NK-92 (cell line): ENCODE measurements around the gene SPATA19.

ENCODE experiments used
- DNase-seq: peaks from one replicate; lab custom pipeline; 2025; ENCODE audit not compliant: unreplicated experiment; lab: John Stamatoyannopoulos, UW

The SPATA19 gene

GRCh38 chr11:133835593-133836548 is 9.4 kb downstream of the SPATA19 start:
- DNase-seq: no peak

- no peak for DNase-seq
Observed at GRCh38 chr11:133834682-133835592, 10.4 kb downstream of the SPATA19 start.

- DNase-seq: no peak
Observed at GRCh38 chr11:133833898-133834681, 11.2 kb downstream of the SPATA19 start.

GRCh38 chr11:133832991-133833897 is 12.1 kb downstream of the SPATA19 start:
- DNase-seq: no peak

GRCh38 chr11:133832096-133832990 is 13.0 kb downstream of the SPATA19 start:
- no peak for DNase-seq

GRCh38 chr11:133830931-133831907 is 14.1 kb downstream of the SPATA19 start:
- no peak for DNase-seq

- DNase-seq: no peak
Observed at GRCh38 chr11:133829566-133829965, 15.7 kb downstream of the SPATA19 start.

- no peak for DNase-seq
Observed at GRCh38 chr11:133828871-133829270, 16.4 kb downstream of the SPATA19 start.

- no peak for DNase-seq
Observed at GRCh38 chr11:133827556-133827955, 17.8 kb downstream of the SPATA19 start.

GRCh38 chr11:133826866-133827265 is 18.4 kb downstream of the SPATA19 start:
- DNase-seq: no peak

- DNase-seq: no peak
Observed at GRCh38 chr11:133825666-133826065, 19.6 kb downstream of the SPATA19 start.

GRCh38 chr11:133825156-133825555 is 20.2 kb downstream of the SPATA19 start:
- no peak for DNase-seq

- DNase-seq: no peak
Observed at GRCh38 chr11:133824593-133824992, 20.7 kb downstream of the SPATA19 start.

- DNase-seq: no peak
Observed at GRCh38 chr11:133823614-133824013, 21.7 kb downstream of the SPATA19 start.

- no peak for DNase-seq
Observed at GRCh38 chr11:133823211-133823610, 22.1 kb downstream of the SPATA19 start.

GRCh38 chr11:133821776-133822175 is 23.5 kb downstream of the SPATA19 start:
- DNase-seq: no peak

GRCh38 chr11:133819746-133820315 is 25.5 kb downstream of the SPATA19 start:
- DNase-seq: no peak
